B cell (primary cell): ENCODE measurements around the gene ARHGEF3.

ENCODE experiments used
- EZH2 ChIP-seq: IDR thresholded peaks from 2 replicates; pipeline ENCODE4 v1.6.1; 2012; ENCODE audit warnings: borderline replicate concordance, low read depth, mild to moderate bottlenecking, moderate library complexity, low read length; ENCODE audit not compliant: insufficient read depth, poor library complexity, severe bottlenecking
- TF ChIP-seq, protein P1 (sequence below): fragments of 200-600 bp; IDR thresholded peaks from one replicate; pipeline ENCODE4 v1.8.0; 2022; ENCODE audit warnings: antibody characterized with exemption, mild to moderate bottlenecking

DNA sequence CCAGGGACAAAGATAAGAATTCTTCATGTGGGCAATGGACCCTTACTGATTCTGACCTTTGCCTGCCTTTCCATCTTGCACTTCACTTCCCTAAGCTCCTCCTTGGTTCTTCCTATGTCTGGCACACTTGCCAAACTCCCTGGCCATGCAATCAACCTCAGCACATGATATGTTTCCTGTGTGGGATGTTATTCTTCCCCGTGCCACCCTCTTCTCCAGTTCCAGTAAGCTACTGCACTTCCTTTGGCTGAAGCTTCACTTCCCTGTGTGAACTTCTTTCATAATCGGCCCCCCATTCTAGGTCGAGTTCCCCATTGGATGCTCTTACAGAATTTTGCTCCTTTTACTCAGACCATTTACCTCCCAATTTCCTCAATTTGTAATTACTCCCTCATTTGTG lies 108.0 kb downstream of the ARHGEF3 start:
- TF ChIP-seq, protein P1, sequence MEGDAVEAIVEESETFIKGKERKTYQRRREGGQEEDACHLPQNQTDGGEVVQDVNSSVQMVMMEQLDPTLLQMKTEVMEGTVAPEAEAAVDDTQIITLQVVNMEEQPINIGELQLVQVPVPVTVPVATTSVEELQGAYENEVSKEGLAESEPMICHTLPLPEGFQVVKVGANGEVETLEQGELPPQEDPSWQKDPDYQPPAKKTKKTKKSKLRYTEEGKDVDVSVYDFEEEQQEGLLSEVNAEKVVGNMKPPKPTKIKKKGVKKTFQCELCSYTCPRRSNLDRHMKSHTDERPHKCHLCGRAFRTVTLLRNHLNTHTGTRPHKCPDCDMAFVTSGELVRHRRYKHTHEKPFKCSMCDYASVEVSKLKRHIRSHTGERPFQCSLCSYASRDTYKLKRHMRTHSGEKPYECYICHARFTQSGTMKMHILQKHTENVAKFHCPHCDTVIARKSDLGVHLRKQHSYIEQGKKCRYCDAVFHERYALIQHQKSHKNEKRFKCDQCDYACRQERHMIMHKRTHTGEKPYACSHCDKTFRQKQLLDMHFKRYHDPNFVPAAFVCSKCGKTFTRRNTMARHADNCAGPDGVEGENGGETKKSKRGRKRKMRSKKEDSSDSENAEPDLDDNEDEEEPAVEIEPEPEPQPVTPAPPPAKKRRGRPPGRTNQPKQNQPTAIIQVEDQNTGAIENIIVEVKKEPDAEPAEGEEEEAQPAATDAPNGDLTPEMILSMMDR, result no peak
- TF ChIP-seq EZH2, result no peak
